ENCODE results near the gene DISP3.

DISP3 gene

GRCh38 chr1:11492235-11492634 lies 13.3 kb downstream of the DISP3 start:
- Histone ChIP-seq H3K27me3 (replicated peaks; ENCODE audit: control insufficient read depth, insufficient read depth, low read length) (peaks cover 27% of the 10 kb centered on the region), H3K4me1 (ENCODE audit: control insufficient read depth, insufficient read depth, low read length) (no peaks in the 10 kb centered on the region), H3K4me3 (ENCODE audit: low read length) (no peak overlapping the region)

GRCh38 chr1:11493972-11494655 lies 15.2 kb downstream of the DISP3 start:
- DNase-seq (ENCODE audit: low read depth) = no peak
- Histone ChIP-seq H3K9ac (ENCODE audit: low read length) (no peak overlapping the region), H3K4me1 (ENCODE audit: control insufficient read depth, insufficient read depth, low read length) (no peaks in the 10 kb centered on the region), H3K9me3 (ENCODE audit: control insufficient read depth, low read length) (peaks cover 12% of the 10 kb centered on the region), H3K36me3 (ENCODE audit: control insufficient read depth, insufficient read depth, low read length, severe bottlenecking) (no peaks in the 10 kb centered on the region), H3K4me3 (ENCODE audit: low read length) (no peak overlapping the region), H3K27me3 (replicated peaks; ENCODE audit: control insufficient read depth, insufficient read depth, low read length) (peaks cover 27% of the 10 kb centered on the region)

More at GRCh38 chr1:11492235-11492634, 13.3 kb downstream of the DISP3 start:
- H3K36me3 ChIP-seq (ENCODE audit: control insufficient read depth, insufficient read depth, low read length, severe bottlenecking) = no peaks in the 10 kb centered on the region
- no peak for DNase-seq (ENCODE audit: low read depth)
- peaks cover 8% of the 10 kb centered on the region for H3K9me3 ChIP-seq (ENCODE audit: control insufficient read depth, low read length)
- H3K9ac ChIP-seq (ENCODE audit: low read length) = no peak overlapping the region

- Histone ChIP-seq H3K9me3 (ENCODE audit: control insufficient read depth, low read length) (peaks cover 12% of the 10 kb centered on the region), H3K36me3 (ENCODE audit: control insufficient read depth, insufficient read depth, low read length, severe bottlenecking) (no peaks in the 10 kb centered on the region), H3K4me1 (ENCODE audit: control insufficient read depth, insufficient read depth, low read length) (no peaks in the 10 kb centered on the region), H3K4me3 (ENCODE audit: low read length) (no peak overlapping the region), H3K27me3 (replicated peaks; ENCODE audit: control insufficient read depth, insufficient read depth, low read length) (peaks cover 23% of the 10 kb centered on the region), H3K9ac (ENCODE audit: low read length) (no peak overlapping the region)
- DNase-seq (ENCODE audit: low read depth) = no peak
Measured at GRCh38 chr1:11494771-11495170, 15.8 kb downstream of the DISP3 start.

GRCh38 chr1:11495579-11495978 lies 16.6 kb downstream of the DISP3 start:
- H3K27me3 ChIP-seq (replicated peaks; ENCODE audit: control insufficient read depth, insufficient read depth, low read length) = peaks cover 27% of the 10 kb centered on the region
- no peak overlapping the region for H3K9ac ChIP-seq (ENCODE audit: low read length)
- no peaks in the 10 kb centered on the region for H3K36me3 ChIP-seq (ENCODE audit: control insufficient read depth, insufficient read depth, low read length, severe bottlenecking)
- no peak for DNase-seq (ENCODE audit: low read depth)
- no peak overlapping the region for H3K4me3 ChIP-seq (ENCODE audit: low read length)
- no peaks in the 10 kb centered on the region for H3K4me1 ChIP-seq (ENCODE audit: control insufficient read depth, insufficient read depth, low read length)
- H3K9me3 ChIP-seq (ENCODE audit: control insufficient read depth, low read length) = peaks cover 12% of the 10 kb centered on the region

- H3K4me1 ChIP-seq (ENCODE audit: control insufficient read depth, insufficient read depth, low read length) = no peaks in the 10 kb centered on the region
- H3K4me3 ChIP-seq (ENCODE audit: low read length) = no peak overlapping the region
- H3K27me3 ChIP-seq (replicated peaks; ENCODE audit: control insufficient read depth, insufficient read depth, low read length) = peaks cover 27% of the 10 kb centered on the region
- H3K9ac ChIP-seq (ENCODE audit: low read length) = no peak overlapping the region
- H3K9me3 ChIP-seq (ENCODE audit: control insufficient read depth, low read length) = peaks cover 18% of the 10 kb centered on the region
- DNase-seq (ENCODE audit: low read depth) = no peak
- no peaks in the 10 kb centered on the region for H3K36me3 ChIP-seq (ENCODE audit: control insufficient read depth, insufficient read depth, low read length, severe bottlenecking)
Measured at GRCh38 chr1:11496551-11497080, 17.7 kb downstream of the DISP3 start.

- Histone ChIP-seq H3K27me3 (replicated peaks; ENCODE audit: control insufficient read depth, insufficient read depth, low read length) (peaks cover 27% of the 10 kb centered on the region), H3K4me1 (ENCODE audit: control insufficient read depth, insufficient read depth, low read length) (no peaks in the 10 kb centered on the region), H3K9me3 (ENCODE audit: control insufficient read depth, low read length) (peaks cover 35% of the 10 kb centered on the region), H3K36me3 (ENCODE audit: control insufficient read depth, insufficient read depth, low read length, severe bottlenecking) (no peaks in the 10 kb centered on the region), H3K9ac (ENCODE audit: low read length) (no peak overlapping the region), H3K4me3 (ENCODE audit: low read length) (no peak overlapping the region)
- DNase-seq (ENCODE audit: low read depth) = no peak
Measured at GRCh38 chr1:11498956-11499594, 20.1 kb downstream of the DISP3 start.

GRCh38 chr1:11499601-11500331 lies 20.8 kb downstream of the DISP3 start:
- H3K27me3 ChIP-seq (replicated peaks; ENCODE audit: control insufficient read depth, insufficient read depth, low read length) = peaks cover 27% of the 10 kb centered on the region
- no peak overlapping the region for H3K9ac ChIP-seq (ENCODE audit: low read length)
- H3K4me3 ChIP-seq (ENCODE audit: low read length) = no peak overlapping the region
- peaks cover 39% of the 10 kb centered on the region for H3K9me3 ChIP-seq (ENCODE audit: control insufficient read depth, low read length)
- H3K36me3 ChIP-seq (ENCODE audit: control insufficient read depth, insufficient read depth, low read length, severe bottlenecking) = no peaks in the 10 kb centered on the region
- DNase-seq (ENCODE audit: low read depth) = no peak
- H3K4me1 ChIP-seq (ENCODE audit: control insufficient read depth, insufficient read depth, low read length) = no peaks in the 10 kb centered on the region

GRCh38 chr1:11500881-11501280 lies 21.9 kb downstream of the DISP3 start:
- DNase-seq (ENCODE audit: low read depth) = no peak
- Histone ChIP-seq H3K36me3 (ENCODE audit: control insufficient read depth, insufficient read depth, low read length, severe bottlenecking) (no peaks in the 10 kb centered on the region), H3K9ac (ENCODE audit: low read length) (no peak overlapping the region), H3K4me3 (ENCODE audit: low read length) (no peak overlapping the region), H3K9me3 (ENCODE audit: control insufficient read depth, low read length) (peaks cover 50% of the 10 kb centered on the region), H3K27me3 (replicated peaks; ENCODE audit: control insufficient read depth, insufficient read depth, low read length) (peaks cover 27% of the 10 kb centered on the region), H3K4me1 (ENCODE audit: control insufficient read depth, insufficient read depth, low read length) (no peaks in the 10 kb centered on the region)

GRCh38 chr1:11501491-11501897 lies 22.5 kb downstream of the DISP3 start:
- DNase-seq (ENCODE audit: low read depth) = no peak
- Histone ChIP-seq H3K9ac (ENCODE audit: low read length) (no peak overlapping the region), H3K4me1 (ENCODE audit: control insufficient read depth, insufficient read depth, low read length) (no peaks in the 10 kb centered on the region), H3K4me3 (ENCODE audit: low read length) (no peak overlapping the region), H3K27me3 (replicated peaks; ENCODE audit: control insufficient read depth, insufficient read depth, low read length) (peaks cover 25% of the 10 kb centered on the region), H3K36me3 (ENCODE audit: control insufficient read depth, insufficient read depth, low read length, severe bottlenecking) (no peaks in the 10 kb centered on the region), H3K9me3 (ENCODE audit: control insufficient read depth, low read length) (peaks cover 56% of the 10 kb centered on the region)

GRCh38 chr1:11501906-11502485 lies 23.0 kb downstream of the DISP3 start:
- Histone ChIP-seq H3K36me3 (ENCODE audit: control insufficient read depth, insufficient read depth, low read length, severe bottlenecking) (no peaks in the 10 kb centered on the region), H3K9me3 (ENCODE audit: control insufficient read depth, low read length) (peaks cover 61% of the 10 kb centered on the region), H3K4me1 (ENCODE audit: control insufficient read depth, insufficient read depth, low read length) (no peaks in the 10 kb centered on the region), H3K4me3 (ENCODE audit: low read length) (no peak overlapping the region), H3K9ac (ENCODE audit: low read length) (no peak overlapping the region), H3K27me3 (replicated peaks; ENCODE audit: control insufficient read depth, insufficient read depth, low read length) (peaks cover 23% of the 10 kb centered on the region)
- DNase-seq (ENCODE audit: low read depth) = no peak

- Histone ChIP-seq H3K36me3 (ENCODE audit: control insufficient read depth, insufficient read depth, low read length, severe bottlenecking) (no peaks in the 10 kb centered on the region), H3K9ac (ENCODE audit: low read length) (no peak overlapping the region), H3K9me3 (ENCODE audit: control insufficient read depth, low read length) (peaks cover 67% of the 10 kb centered on the region), H3K4me1 (ENCODE audit: control insufficient read depth, insufficient read depth, low read length) (no peaks in the 10 kb centered on the region), H3K4me3 (ENCODE audit: low read length) (no peak overlapping the region), H3K27me3 (replicated peaks; ENCODE audit: control insufficient read depth, insufficient read depth, low read length) (peaks cover 23% of the 10 kb centered on the region)
- DNase-seq (ENCODE audit: low read depth) = no peak
Measured at GRCh38 chr1:11502516-11502915, 23.6 kb downstream of the DISP3 start.

Measured in adipocyte (in vitro differentiated cells).